Activated T-cell treated with anti-CD3 and anti-CD28 coated beads for 4 hours (primary cell): ENCODE data around the gene UNC5C.

ENCODE experiments used
- DNase-seq: peaks from one replicate; pipeline ENCODE4 v3.0.0-alpha.2; 2020

Gene UNC5C

GRCh38 chr4:95516528-95517017, 32.2 kb downstream of the UNC5C start:
- no peak for DNase-seq

GRCh38 chr4:95515589-95515988, 33.2 kb downstream of the UNC5C start:
- DNase-seq: no peak

- no peak for DNase-seq
Measured at GRCh38 chr4:95513022-95513421, 35.8 kb downstream of the UNC5C start.

GRCh38 chr4:95511477-95511876, 37.3 kb downstream of the UNC5C start:
- DNase-seq: no peak

GRCh38 chr4:95510877-95511276, 37.9 kb downstream of the UNC5C start:
- no peak for DNase-seq

- DNase-seq: no peak
Measured at GRCh38 chr4:95510145-95510544, 38.6 kb downstream of the UNC5C start.

- no peak for DNase-seq
Measured at GRCh38 chr4:95508421-95508820, 40.4 kb downstream of the UNC5C start.

GRCh38 chr4:95507561-95507960, 41.2 kb downstream of the UNC5C start:
- no peak for DNase-seq

- DNase-seq: no peak
Measured at GRCh38 chr4:95507147-95507546, 41.6 kb downstream of the UNC5C start.

- no peak for DNase-seq
Measured at GRCh38 chr4:95506264-95506663, 42.5 kb downstream of the UNC5C start.

GRCh38 chr4:95505799-95506198, 43.0 kb downstream of the UNC5C start:
- no peak for DNase-seq

GRCh38 chr4:95505151-95505550, 43.6 kb downstream of the UNC5C start:
- no peak for DNase-seq

GRCh38 chr4:95504501-95504900, 44.3 kb downstream of the UNC5C start:
- DNase-seq: no peak

- DNase-seq: no peak
Measured at GRCh38 chr4:95500361-95500760, 48.4 kb downstream of the UNC5C start.

- DNase-seq: no peak
Measured at GRCh38 chr4:95499291-95499696, 49.5 kb downstream of the UNC5C start.

GRCh38 chr4:95494186-95494585, 54.6 kb downstream of the UNC5C start:
- DNase-seq: no peak

GRCh38 chr4:95478679-95479078, 70.1 kb downstream of the UNC5C start:
- no peak for DNase-seq

GRCh38 chr4:95476121-95476520, 72.7 kb downstream of the UNC5C start:
- no peak for DNase-seq

- no peak for DNase-seq
Measured at GRCh38 chr4:95472534-95472933, 76.2 kb downstream of the UNC5C start.

GRCh38 chr4:95470622-95471021, 78.2 kb downstream of the UNC5C start:
- DNase-seq: no peak

GRCh38 chr4:95469617-95470016, 79.2 kb downstream of the UNC5C start:
- no peak for DNase-seq

GRCh38 chr4:95466791-95467190, 82.0 kb downstream of the UNC5C start:
- DNase-seq: no peak

- no peak for DNase-seq
Measured at GRCh38 chr4:95465010-95465409, 83.8 kb downstream of the UNC5C start.

GRCh38 chr4:95462921-95463320, 85.9 kb downstream of the UNC5C start:
- no peak for DNase-seq

GRCh38 chr4:95457353-95457752, 91.4 kb downstream of the UNC5C start:
- DNase-seq: no peak

- no peak for DNase-seq
Measured at GRCh38 chr4:95450294-95450693, 98.5 kb downstream of the UNC5C start.
